ENCODE data around the gene FAM149B1. TPM values are rescaled to one million over a fixed set of nuclear protein-coding genes. Genes with fewer than 3 reads are reported as not detected.

FAM149B1 gene
- total and polyA plus RNA-seq, 2 of the 13 experiments (the other 11 are each of a cell fraction or from before 2014, with no cell fraction given), result 9.3 to 16.8 TPM

DNA sequence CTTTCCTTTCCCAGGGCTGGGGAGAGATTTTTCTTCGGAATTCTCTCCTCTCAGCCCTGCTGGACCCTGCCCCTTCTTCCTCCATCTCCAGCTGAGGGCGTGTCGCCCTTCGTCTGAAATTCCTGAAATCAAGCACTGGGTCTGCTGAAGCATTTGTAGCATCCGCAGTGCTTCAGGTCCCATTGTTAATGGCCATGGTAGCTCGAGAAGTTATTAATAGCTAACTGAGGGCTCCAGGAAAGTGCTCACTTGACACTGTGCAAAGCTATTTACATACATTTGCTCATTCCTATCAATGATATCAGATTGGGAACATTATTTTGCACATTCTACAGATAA lies 515 bp downstream of the FAM149B1 start (continued):
- TF ChIP-seq, protein P1, sequence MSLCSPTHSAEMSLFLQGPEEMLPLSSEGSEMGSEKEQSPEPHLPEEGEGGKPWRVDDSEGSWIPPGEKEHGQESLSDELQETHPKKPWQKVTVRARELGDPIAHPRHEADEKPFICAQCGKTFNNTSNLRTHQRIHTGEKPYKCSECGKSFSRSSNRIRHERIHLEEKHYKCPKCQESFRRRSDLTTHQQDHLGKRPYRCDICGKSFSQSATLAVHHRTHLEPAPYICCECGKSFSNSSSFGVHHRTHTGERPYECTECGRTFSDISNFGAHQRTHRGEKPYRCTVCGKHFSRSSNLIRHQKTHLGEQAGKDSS (CRISPR knock-in tag; IDR thresholded peaks at IDR 0.05; ENCODE audit: borderline replicate concordance, low read depth), result peak; percentile 98
- TF ChIP-seq, protein P2, sequence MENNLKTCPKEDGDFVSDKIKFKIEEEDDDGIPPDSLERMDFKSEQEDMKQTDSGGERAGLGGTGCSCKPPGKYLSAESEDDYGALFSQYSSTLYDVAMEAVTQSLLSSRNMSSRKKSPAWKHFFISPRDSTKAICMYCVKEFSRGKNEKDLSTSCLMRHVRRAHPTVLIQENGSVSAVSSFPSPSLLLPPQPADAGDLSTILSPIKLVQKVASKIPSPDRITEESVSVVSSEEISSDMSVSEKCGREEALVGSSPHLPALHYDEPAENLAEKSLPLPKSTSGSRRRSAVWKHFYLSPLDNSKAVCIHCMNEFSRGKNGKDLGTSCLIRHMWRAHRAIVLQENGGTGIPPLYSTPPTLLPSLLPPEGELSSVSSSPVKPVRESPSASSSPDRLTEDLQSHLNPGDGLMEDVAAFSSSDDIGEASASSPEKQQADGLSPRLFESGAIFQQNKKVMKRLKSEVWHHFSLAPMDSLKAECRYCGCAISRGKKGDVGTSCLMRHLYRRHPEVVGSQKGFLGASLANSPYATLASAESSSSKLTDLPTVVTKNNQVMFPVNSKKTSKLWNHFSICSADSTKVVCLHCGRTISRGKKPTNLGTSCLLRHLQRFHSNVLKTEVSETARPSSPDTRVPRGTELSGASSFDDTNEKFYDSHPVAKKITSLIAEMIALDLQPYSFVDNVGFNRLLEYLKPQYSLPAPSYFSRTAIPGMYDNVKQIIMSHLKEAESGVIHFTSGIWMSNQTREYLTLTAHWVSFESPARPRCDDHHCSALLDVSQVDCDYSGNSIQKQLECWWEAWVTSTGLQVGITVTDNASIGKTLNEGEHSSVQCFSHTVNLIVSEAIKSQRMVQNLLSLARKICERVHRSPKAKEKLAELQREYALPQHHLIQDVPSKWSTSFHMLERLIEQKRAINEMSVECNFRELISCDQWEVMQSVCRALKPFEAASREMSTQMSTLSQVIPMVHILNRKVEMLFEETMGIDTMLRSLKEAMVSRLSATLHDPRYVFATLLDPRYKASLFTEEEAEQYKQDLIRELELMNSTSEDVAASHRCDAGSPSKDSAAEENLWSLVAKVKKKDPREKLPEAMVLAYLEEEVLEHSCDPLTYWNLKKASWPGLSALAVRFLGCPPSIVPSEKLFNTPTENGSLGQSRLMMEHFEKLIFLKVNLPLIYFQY (CRISPR knock-in tag; IDR thresholded peaks at IDR 0.05; ENCODE audit: borderline replicate concordance), result no peak
- 0 out of 2 replicates have a peak, but pooled peaks have one; percentile 11 for TF ChIP-seq ZNF263 (CRISPR knock-in tag; IDR thresholded peaks at IDR 0.05)

DNA sequence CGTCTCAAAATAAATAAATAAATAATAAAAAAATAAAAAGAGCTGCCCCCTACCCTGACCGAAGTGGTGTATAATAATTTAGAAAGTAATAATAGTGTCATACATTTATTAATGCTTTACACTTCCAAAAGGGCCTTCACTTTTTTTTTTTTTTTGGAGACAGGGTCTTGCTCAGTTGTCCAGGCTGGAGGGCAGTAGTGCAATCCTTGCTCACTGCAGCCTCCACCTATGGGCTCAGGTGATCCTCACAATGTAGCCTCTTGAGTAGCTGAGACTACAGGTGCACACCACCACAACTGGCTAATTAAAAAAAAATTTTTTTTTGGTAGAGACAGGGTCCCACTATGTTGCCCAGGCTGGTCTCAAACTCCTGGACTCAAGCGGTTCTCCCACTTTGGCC lies 1.4 kb downstream of the FAM149B1 start:
- Histone ChIP-seq H3K4me2 (ENCODE audit: low read depth, low read length) (peak overlapping the region; percentile 85; the same call in 1 of the 2 replicates), H3K9me3 (ENCODE audit: low read length) (no peaks in the 10 kb centered on the region), H3K4me3 (replicated peaks in 1 of 3; ENCODE audit: insufficient read depth in 1 of 3, low read depth in 2 of 3, low read length in 3 of 3) (no peak overlapping the region), H3K27ac (ENCODE audit: extremely low read length, insufficient read depth, low read length) (no peak overlapping the region), H3K27me3 (ENCODE audit: control insufficient read depth in 1 of 2, insufficient read depth in 2 of 2, low read length in 2 of 2) (no peaks in the 10 kb centered on the region; a peak in 1 of 5 replicates), H3K36me3 (replicated peaks in 1 of 2; ENCODE audit: control insufficient read depth in 1 of 2, insufficient read depth in 2 of 2, low read length in 2 of 2) (0 out of 5 replicates have a peak, but pooled peaks cover 0 to 3% of the 10 kb centered on the region in 2 experiments), H3K4me1 (ENCODE audit: insufficient read depth, low read length) (peaks cover 15% of the 10 kb centered on the region), H3K9ac (ENCODE audit: insufficient read depth, low read depth, low read length) (no peak overlapping the region), H3K79me2 (ENCODE audit: insufficient read depth, low read length) (peaks cover 31% of the 10 kb centered on the region), H4K20me1 (ENCODE audit: insufficient read depth, low read length) (no peaks in the 10 kb centered on the region), H2AFZ (ENCODE audit: low read length) (no peak overlapping the region)
- intact Hi-C loops (cut with micrococcal nuclease; ENCODE audit: unreplicated experiment) (loop anchor here (2.0 kb wide), 3 partner anchors 49 to 77 kb away; partner anchors contain the start of genes DNAJC9 and P4HA1), in situ Hi-C loops (cut with HindIII; ENCODE audit: extremely low pct_ligation_motif_present, low pct_unique_long_range_greater_than_20kb) (no loop called here)
- POLR2A ChIA-PET, result interaction anchor here (1.3 to 3.2 kb wide), 2 partner anchors 37 to 78 kb away, joined by 4 to 20 read pairs; partner anchors contain the start of gene DNAJC9
- TF ChIP-seq ZNF121 (CRISPR knock-in tag; IDR thresholded peaks at IDR 0.05) (peak; percentile 75), FOXC1 (CRISPR knock-in tag; IDR thresholded peaks at IDR 0.05; ENCODE audit: borderline replicate concordance) (no peak)
- WGBS (ENCODE audit: low lambda C conversion rate), result 90% methylated on average over 3 of the region's 3 CpGs
- DNase-seq (ENCODE audit: low spot score), result no peak
- CTCF ChIA-PET (ENCODE audit: low intra/inter-chr PET ratio, low total read pairs), result no interaction called here
- ATAC-seq, result no peak
- BruUV-seq (replicated peaks), result no TSS peak
- FAIRE-seq, result no peak

Measured in HepG2 (cell line).